ENCODE data around the gene LMO2.

Gene LMO2

GRCh38 chr11:33910958-33911339 is 19.1 kb upstream of the LMO2 start:
- Histone ChIP-seq H3K27me3 (replicated peaks; ENCODE audit: control insufficient read depth, insufficient read depth, low read length) (no peaks in the 10 kb centered on the region), H3K36me3 (ENCODE audit: control insufficient read depth, insufficient read depth, low read length) (no peaks in the 10 kb centered on the region), H3K4me3 (replicated peaks; ENCODE audit: low read depth, low read length) (no peak overlapping the region)
- no peak for DNase-seq (ENCODE audit: extremely low read depth, insufficient read length)
- no peak for TF ChIP-seq CTCF (IDR thresholded peaks at IDR 0.05; ENCODE audit: insufficient read depth, low read length, poor library complexity, severe bottlenecking)

GRCh38 chr11:33910296-33910957 is 18.6 kb upstream of the LMO2 start:
- H3K27me3 ChIP-seq (replicated peaks; ENCODE audit: control insufficient read depth, insufficient read depth, low read length), result no peaks in the 10 kb centered on the region
- no peak for DNase-seq (ENCODE audit: extremely low read depth, insufficient read length)
- no peaks in the 10 kb centered on the region for H3K36me3 ChIP-seq (ENCODE audit: control insufficient read depth, insufficient read depth, low read length)
- no peak overlapping the region for H3K4me3 ChIP-seq (replicated peaks; ENCODE audit: low read depth, low read length)
- TF ChIP-seq CTCF (IDR thresholded peaks at IDR 0.05; ENCODE audit: insufficient read depth, low read length, poor library complexity, severe bottlenecking), result no peak

GRCh38 chr11:33909552-33909951 is 17.7 kb upstream of the LMO2 start:
- DNase-seq (ENCODE audit: extremely low read depth, insufficient read length), result no peak
- no peak overlapping the region for H3K4me3 ChIP-seq (replicated peaks; ENCODE audit: low read depth, low read length)
- TF ChIP-seq CTCF (IDR thresholded peaks at IDR 0.05; ENCODE audit: insufficient read depth, low read length, poor library complexity, severe bottlenecking), result no peak
- H3K36me3 ChIP-seq (ENCODE audit: control insufficient read depth, insufficient read depth, low read length), result no peaks in the 10 kb centered on the region
- H3K27me3 ChIP-seq (replicated peaks; ENCODE audit: control insufficient read depth, insufficient read depth, low read length), result no peaks in the 10 kb centered on the region

GRCh38 chr11:33909150-33909549 is 17.3 kb upstream of the LMO2 start:
- no peak for DNase-seq (ENCODE audit: extremely low read depth, insufficient read length)
- no peaks in the 10 kb centered on the region for H3K27me3 ChIP-seq (replicated peaks; ENCODE audit: control insufficient read depth, insufficient read depth, low read length)
- no peaks in the 10 kb centered on the region for H3K36me3 ChIP-seq (ENCODE audit: control insufficient read depth, insufficient read depth, low read length)
- no peak for TF ChIP-seq CTCF (IDR thresholded peaks at IDR 0.05; ENCODE audit: insufficient read depth, low read length, poor library complexity, severe bottlenecking)
- H3K4me3 ChIP-seq (replicated peaks; ENCODE audit: low read depth, low read length), result no peak overlapping the region

GRCh38 chr11:33907421-33907820 is 15.5 kb upstream of the LMO2 start:
- Histone ChIP-seq H3K36me3 (ENCODE audit: control insufficient read depth, insufficient read depth, low read length) (no peaks in the 10 kb centered on the region), H3K4me3 (replicated peaks; ENCODE audit: low read depth, low read length) (no peak overlapping the region), H3K27me3 (replicated peaks; ENCODE audit: control insufficient read depth, insufficient read depth, low read length) (no peaks in the 10 kb centered on the region)
- TF ChIP-seq CTCF (IDR thresholded peaks at IDR 0.05; ENCODE audit: insufficient read depth, low read length, poor library complexity, severe bottlenecking), result no peak
- DNase-seq (ENCODE audit: extremely low read depth, insufficient read length), result no peak

Measured in GM06990 (cell line).